B cell (primary cell): ENCODE measurements around the gene SF1. TPM values are rescaled to one million over a fixed set of nuclear protein-coding genes. Genes with fewer than 3 reads are reported as not detected.

Source experiments
- ATAC-seq: fragments of 200-7000 bp; cut with Tn5 transposase; one replicate; pipeline ENCODE4 v1.10.0; 2021; ENCODE audit warnings: low read depth, mild to moderate bottlenecking, moderate number of reproducible peaks, moderate library complexity
- CTCF ChIA-PET: fragments of 350-600 bp; sonication (Branson Sonifier 250); formaldehyde crosslinking; loops from one replicate; lab custom pipeline; 2021; ENCODE audit warnings: antibody characterized with exemption, inconsistent platforms; lab: Charles Lee
- POLR2A ChIA-PET: fragments of 350-600 bp; sonication (Branson Sonifier 250); formaldehyde crosslinking; loops from one replicate; lab custom pipeline; 2021; ENCODE audit warnings: antibody characterized with exemption; lab: Charles Lee
- DNase-seq: peaks from one replicate; pipeline ENCODE4 v3.0.0; 2013
- H2AFZ ChIP-seq: 2 replicates; pipeline ENCODE4 v1.6.1; 2012; ENCODE audit warnings: mild to moderate bottlenecking, low read depth, low read length; ENCODE audit not compliant: insufficient read depth, poor library complexity, severe bottlenecking
- H3K27ac ChIP-seq, 2 donors: 1 replicate in 1 of 2; 2 replicates in 1 of 2; pipeline ENCODE4 v1.5.1; 2012 to 2013; ENCODE audit warnings: low read length in 2 of 2, mild to moderate bottlenecking in 2 of 2, moderate library complexity in 1 of 2
- H3K27me3 ChIP-seq, 4 experiments: fragments of 200-600 bp in 1 of 4; sonication (generic) in 1 of 4; replicated peaks in 1 of 4; 1 replicate in 2 of 4; 2 replicates in 2 of 4; pipeline versions ENCODE4 v1.6.1 to v1.7.0; 2013 to 2016; ENCODE audit warnings: low read length in 3 of 4, mild to moderate bottlenecking in 2 of 4, mixed read lengths in 1 of 4, moderate library complexity in 1 of 4; ENCODE audit not compliant: insufficient read depth in 4 of 4, control insufficient read depth in 3 of 4; ENCODE audit errors: control extremely low read depth in 1 of 4
- H3K36me3 ChIP-seq, 2 experiments: replicated peaks in 1 of 2; 1 replicate in 1 of 2; 2 replicates in 1 of 2; pipeline versions ENCODE4 v1.6.1 to v1.7.1; 2013; ENCODE audit warnings: low read length in 1 of 2; ENCODE audit not compliant: insufficient read depth in 2 of 2, control insufficient read depth in 1 of 2; ENCODE audit errors: control extremely low read depth in 1 of 2, extremely low read depth in 1 of 2
- H3K4me1 ChIP-seq, 2 donors: fragments of 200-600 bp in 1 of 2; sonication (generic) in 1 of 2; 1 replicate in 1 of 2; 2 replicates in 1 of 2; pipeline versions ENCODE4 v1.5.1 to v1.6.1; 2013 to 2017; ENCODE audit warnings: low read length in 2 of 2; ENCODE audit not compliant: control insufficient read depth in 2 of 2, insufficient read depth in 2 of 2
- H3K4me2 ChIP-seq: replicated peaks from 2 replicates; pipeline ENCODE3; 2012; ENCODE audit warnings: mild to moderate bottlenecking, low read depth, low read length; ENCODE audit not compliant: poor library complexity, severe bottlenecking
- H3K4me3 ChIP-seq, 5 experiments: fragments of 200-600 bp in 1 of 5; sonication (generic) in 1 of 5; 1 replicate in 3 of 5; 2 replicates in 2 of 5; pipeline versions ENCODE4 v1.5.1 to v1.7.0; 2011 to 2016; ENCODE audit warnings: low read length in 4 of 5, mild to moderate bottlenecking in 4 of 5, low read depth in 2 of 5, control low read depth in 1 of 5, moderate library complexity in 1 of 5; ENCODE audit not compliant: insufficient read depth in 1 of 5; ENCODE audit errors: control extremely low read depth in 1 of 5, extremely low read depth in 1 of 5
- H3K79me2 ChIP-seq: fragments of 200-600 bp; sonication (generic); one replicate; pipeline ENCODE4 v1.6.0; 2016; ENCODE audit warnings: low read length; ENCODE audit not compliant: control insufficient read depth, insufficient read depth
- H3K9ac ChIP-seq: fragments of 200-600 bp; sonication (generic); 2 replicates; pipeline ENCODE4 v1.6.1; 2017; ENCODE audit warnings: mild to moderate bottlenecking, low read length, moderate library complexity
- H3K9me3 ChIP-seq, 3 donors: one replicate each; pipeline versions ENCODE4 v1.6.1 to v1.7.1; 2013; ENCODE audit warnings: low read length in 2 of 3; ENCODE audit not compliant: control insufficient read depth in 2 of 3, insufficient read depth in 1 of 3; ENCODE audit errors: control extremely low read depth in 1 of 3
- H4K20me1 ChIP-seq: 2 replicates; pipeline ENCODE4 v1.6.0; 2012; ENCODE audit warnings: mild to moderate bottlenecking, low read length; ENCODE audit not compliant: insufficient read depth, control insufficient read depth, poor library complexity, severe bottlenecking
- H3K27ac Mint-ChIP-seq: one replicate; pipeline ENCODE4 v1.8.0; 2021; ENCODE audit warnings: mixed read lengths
- H3K27me3 Mint-ChIP-seq: one replicate; pipeline ENCODE4 v1.8.0; 2021; ENCODE audit warnings: mixed read lengths
- H3K4me1 Mint-ChIP-seq: one replicate; pipeline ENCODE4 v1.8.0; 2021; ENCODE audit warnings: mixed read lengths
- H3K4me3 Mint-ChIP-seq: one replicate; pipeline ENCODE4 v1.8.0; 2021; ENCODE audit warnings: mixed read lengths
- H3K9me3 Mint-ChIP-seq: one replicate; pipeline ENCODE4 v1.8.0; 2022; ENCODE audit warnings: mixed read lengths; ENCODE audit not compliant: insufficient read depth
- EZH2 ChIP-seq: IDR thresholded peaks from 2 replicates; pipeline ENCODE4 v1.6.1; 2012; ENCODE audit warnings: borderline replicate concordance, low read depth, mild to moderate bottlenecking, moderate library complexity, low read length; ENCODE audit not compliant: insufficient read depth, poor library complexity, severe bottlenecking
- WGBS: methylation state at CpG from one replicate; pipeline ENCODE4 v1.1.5; 2013; ENCODE audit warnings: missing lambda C conversion rate; ENCODE audit not compliant: insufficient coverage; 5-methylcytosine and 5-hydroxymethylcytosine counted together
- intact Hi-C: fragments of 100-400 bp; cut with micrococcal nuclease; formaldehyde crosslinking; loops from one replicate; pipeline ENCODE4 v1.10.0; 2022
- polyA plus RNA-seq: library from polyadenylated mRNA; depleted of rRNA; stranded (reverse); fragments of >200 nt; gene quantifications from 2 replicates; pipeline ENCODE4 v1.2.3, GENCODE V29; 2012
- total RNA-seq, 2 donors: library from RNA; stranded (reverse); fragments of 120-200 nt in 1 of 2; gene quantifications; 1 replicate in 1 of 2; 2 replicates in 1 of 2; pipeline versions ENCODE4 v1.2.3 to v1.2.4, GENCODE V29; 2013 to 2022
- TF ChIP-seq, protein P1 (sequence below): fragments of 200-600 bp; IDR thresholded peaks from one replicate; pipeline ENCODE4 v1.8.0; 2022; ENCODE audit warnings: antibody characterized with exemption, mild to moderate bottlenecking

SF1 gene
- total and polyA plus RNA-seq, 2 donors (not counting 1 experiment from before 2014, with no cell fraction given) = 369 to 931 TPM

DNA sequence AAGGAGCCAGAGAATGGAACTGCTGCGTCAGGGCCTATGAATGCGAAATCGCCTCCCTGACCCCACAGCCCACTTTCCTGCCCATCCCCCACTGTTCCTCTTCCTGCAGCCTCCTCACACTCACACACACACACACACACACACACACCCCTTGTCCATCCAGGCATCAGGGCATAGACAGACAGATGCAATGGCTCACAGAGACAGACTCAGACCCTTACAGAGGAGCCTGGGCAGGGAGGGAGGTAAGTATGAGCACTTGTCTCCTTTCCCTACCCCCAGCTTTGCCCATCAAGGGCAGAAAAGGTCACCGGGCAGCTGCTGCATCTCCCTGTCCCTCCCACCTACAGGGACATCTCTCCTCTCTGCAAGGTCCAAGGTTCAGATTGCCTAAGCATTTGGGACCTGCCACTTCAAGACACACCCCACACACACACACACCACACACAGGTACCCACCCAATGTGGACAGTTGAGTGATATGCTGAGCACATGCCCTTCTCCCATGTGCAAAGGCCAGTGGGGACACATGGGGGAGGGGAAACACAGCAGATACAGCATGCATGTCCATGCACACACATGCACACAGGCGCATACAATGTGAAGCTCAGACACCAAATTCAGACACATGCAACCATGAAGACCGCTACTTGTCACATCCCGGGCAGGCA, 53.3 kb downstream of the SF1 start:
- H3K27me3 Mint-ChIP-seq = peaks cover 17% of the 10 kb centered on the region
- H3K27ac Mint-ChIP-seq = peak overlapping the region; percentile 37
- 81% methylated on average over 4 of the region's 7 CpGs for WGBS
- peaks cover 25% of the 10 kb centered on the region for H3K4me1 Mint-ChIP-seq
- CTCF ChIA-PET = interaction anchor here (1.0 to 1.3 kb wide), 2 partner anchors 36 to 276 kb away, joined by 3 to 4 read pairs; no protein-coding TSS in a partner anchor
- no peak overlapping the region for H3K9ac ChIP-seq
- no peaks in the 10 kb centered on the region for H3K9me3 ChIP-seq
- H3K27ac ChIP-seq = no peak overlapping the region
- H2AFZ ChIP-seq = no peak overlapping the region
- peaks cover 58% of the 10 kb centered on the region for H4K20me1 ChIP-seq
- H3K4me1 ChIP-seq = peaks cover 13 to 23% of the 10 kb centered on the region in 2 donors
- H3K4me3 Mint-ChIP-seq = peak overlapping the region; percentile 47
- peaks cover 0 to 33% of the 10 kb centered on the region in 2 experiments for H3K36me3 ChIP-seq
- H3K27me3 ChIP-seq = peaks cover 0 to 25% (median 6%) of the 10 kb centered on the region in 4 experiments
- no peaks in the 10 kb centered on the region for H3K79me2 ChIP-seq
- intact Hi-C loops = loop anchor here (5.0 kb wide), 1 partner anchor 278 kb away; no protein-coding TSS in a partner anchor
- POLR2A ChIA-PET = interaction anchor here (0.7 kb wide), 1 partner anchor 28 kb away, joined by 4 read pairs; no protein-coding TSS in a partner anchor
- TF ChIP-seq EZH2 = no peak
- TF ChIP-seq, protein P1, sequence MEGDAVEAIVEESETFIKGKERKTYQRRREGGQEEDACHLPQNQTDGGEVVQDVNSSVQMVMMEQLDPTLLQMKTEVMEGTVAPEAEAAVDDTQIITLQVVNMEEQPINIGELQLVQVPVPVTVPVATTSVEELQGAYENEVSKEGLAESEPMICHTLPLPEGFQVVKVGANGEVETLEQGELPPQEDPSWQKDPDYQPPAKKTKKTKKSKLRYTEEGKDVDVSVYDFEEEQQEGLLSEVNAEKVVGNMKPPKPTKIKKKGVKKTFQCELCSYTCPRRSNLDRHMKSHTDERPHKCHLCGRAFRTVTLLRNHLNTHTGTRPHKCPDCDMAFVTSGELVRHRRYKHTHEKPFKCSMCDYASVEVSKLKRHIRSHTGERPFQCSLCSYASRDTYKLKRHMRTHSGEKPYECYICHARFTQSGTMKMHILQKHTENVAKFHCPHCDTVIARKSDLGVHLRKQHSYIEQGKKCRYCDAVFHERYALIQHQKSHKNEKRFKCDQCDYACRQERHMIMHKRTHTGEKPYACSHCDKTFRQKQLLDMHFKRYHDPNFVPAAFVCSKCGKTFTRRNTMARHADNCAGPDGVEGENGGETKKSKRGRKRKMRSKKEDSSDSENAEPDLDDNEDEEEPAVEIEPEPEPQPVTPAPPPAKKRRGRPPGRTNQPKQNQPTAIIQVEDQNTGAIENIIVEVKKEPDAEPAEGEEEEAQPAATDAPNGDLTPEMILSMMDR = no peak
- ATAC-seq (no peak), DNase-seq (no peak)
- no peak overlapping the region for H3K4me2 ChIP-seq
- no peak overlapping the region for H3K4me3 ChIP-seq
- no peaks in the 10 kb centered on the region for H3K9me3 Mint-ChIP-seq
